Liver (tissue), 9 donors: ENCODE measurements around the gene RALGAPA2. TPM values are rescaled to one million over a fixed set of nuclear protein-coding genes. Genes with fewer than 3 reads are reported as not detected.

ENCODE experiments used
- DNase-seq: peaks from one replicate; pipeline ENCODE4 v3.0.0-alpha.2; 2017; ENCODE audit warnings: low spot score
- H3K27ac ChIP-seq, 2 donors: one replicate each; pipeline ENCODE4 v1.7.0; 2013; ENCODE audit warnings: inconsistent platforms in 2 of 2, low read length in 2 of 2, control low read depth in 1 of 2, low read depth in 1 of 2, mild to moderate bottlenecking in 1 of 2
- H3K27me3 ChIP-seq, 4 donors: one replicate each; pipeline versions ENCODE4 v1.6.1 to v1.7.0; 2013; ENCODE audit warnings: low read length in 3 of 4, inconsistent platforms in 1 of 4, mild to moderate bottlenecking in 1 of 4, moderate library complexity in 1 of 4; ENCODE audit not compliant: control insufficient read depth in 4 of 4, insufficient read depth in 4 of 4
- H3K36me3 ChIP-seq, 4 donors: one replicate each; pipeline versions ENCODE4 v1.6.1 to v1.7.0; 2013; ENCODE audit warnings: low read length in 3 of 4, mild to moderate bottlenecking in 3 of 4, low read depth in 1 of 4, moderate library complexity in 1 of 4; ENCODE audit not compliant: control insufficient read depth in 4 of 4, insufficient read depth in 3 of 4
- H3K4me1 ChIP-seq, 4 donors: one replicate each; pipeline versions ENCODE4 v1.6.1 to v1.7.0; 2013; ENCODE audit warnings: low read length in 3 of 4, mild to moderate bottlenecking in 3 of 4, moderate library complexity in 1 of 4; ENCODE audit not compliant: control insufficient read depth in 4 of 4, insufficient read depth in 4 of 4
- H3K4me3 ChIP-seq, 3 donors: one replicate each; pipeline versions ENCODE4 v1.6.1 to v1.7.0; 2013; ENCODE audit warnings: low read length in 3 of 3, control low read depth in 1 of 3, low read depth in 1 of 3, mild to moderate bottlenecking in 1 of 3
- H3K9ac ChIP-seq, 2 donors: one replicate each; pipeline ENCODE4 v1.7.0; 2013; ENCODE audit warnings: low read length in 2 of 2, mild to moderate bottlenecking in 2 of 2, moderate library complexity in 2 of 2, control low read depth in 1 of 2, low read depth in 1 of 2
- H3K9me3 ChIP-seq, 4 donors: one replicate each; pipeline versions ENCODE4 v1.6.1 to v1.7.0; 2013; ENCODE audit warnings: low read length in 3 of 4; ENCODE audit not compliant: control insufficient read depth in 4 of 4
- ATF3 ChIP-seq: IDR thresholded peaks from 2 replicates; pipeline ENCODE4 v1.6.1; 2016; ENCODE audit warnings: antibody characterized with exemption
- CTCF ChIP-seq: fragments of 150-350 bp; IDR thresholded peaks from 2 replicates; pipeline ENCODE4 v1.5.1; 2017; ENCODE audit warnings: improper control_type of control experiment, low read depth, low read length; ENCODE audit not compliant: missing input control
- EGR1 ChIP-seq, 2 donors: IDR thresholded peaks; 2 replicates each; pipeline ENCODE4 v1.6.1; 2016 to 2018; ENCODE audit warnings: antibody characterized with exemption in 2 of 2, low read depth in 2 of 2
- FOXA1 ChIP-seq: IDR thresholded peaks from 2 replicates; pipeline ENCODE4 v1.6.1; 2016; ENCODE audit warnings: antibody characterized with exemption
- FOXA2 ChIP-seq: IDR thresholded peaks from 2 replicates; pipeline ENCODE4 v1.6.1; 2016; ENCODE audit warnings: antibody characterized with exemption
- GABPA ChIP-seq, 2 donors: IDR thresholded peaks in 1 of 2; conservative IDR thresholded peaks in 1 of 2; 2 replicates each; pipeline ENCODE4 v1.6.1; 2016; ENCODE audit warnings: antibody characterized with exemption in 2 of 2, mild to moderate bottlenecking in 1 of 2, moderate library complexity in 1 of 2
- HNF4A ChIP-seq, 2 donors: conservative IDR thresholded peaks; 2 replicates each; pipeline ENCODE4 v1.6.1; 2016; ENCODE audit warnings: antibody characterized with exemption in 2 of 2, mild to moderate bottlenecking in 2 of 2
- HNF4G ChIP-seq: IDR thresholded peaks from 2 replicates; pipeline ENCODE4 v1.6.1; 2016; ENCODE audit warnings: antibody characterized with exemption
- JUND ChIP-seq, 2 donors: IDR thresholded peaks; 2 replicates each; pipeline ENCODE4 v1.6.1; 2016; ENCODE audit warnings: antibody characterized with exemption in 2 of 2
- MAX ChIP-seq: IDR thresholded peaks from 2 replicates; pipeline ENCODE4 v1.6.1; 2016; ENCODE audit warnings: antibody characterized with exemption
- NR2F2 ChIP-seq: IDR thresholded peaks from 2 replicates; pipeline ENCODE4 v1.6.1; 2016; ENCODE audit warnings: antibody characterized with exemption
- RAD21 ChIP-seq, 2 donors: IDR thresholded peaks; 2 replicates each; pipeline ENCODE4 v1.6.1; 2016; ENCODE audit warnings: antibody characterized with exemption in 2 of 2, mild to moderate bottlenecking in 2 of 2
- REST ChIP-seq: IDR thresholded peaks from 2 replicates; pipeline ENCODE4 v1.6.1; 2016; ENCODE audit warnings: antibody characterized with exemption, mild to moderate bottlenecking
- RXRA ChIP-seq, 2 donors: IDR thresholded peaks; 2 replicates each; pipeline ENCODE4 v1.6.1; 2017 to 2018; ENCODE audit warnings: antibody characterized with exemption in 2 of 2, mild to moderate bottlenecking in 1 of 2
- SP1 ChIP-seq: IDR thresholded peaks from 2 replicates; pipeline ENCODE4 v1.6.1; 2018; ENCODE audit warnings: antibody characterized with exemption, mild to moderate bottlenecking
- TAF1 ChIP-seq: conservative IDR thresholded peaks from 2 replicates; pipeline ENCODE4 v1.6.1; 2016; ENCODE audit warnings: antibody characterized with exemption, mild to moderate bottlenecking
- YY1 ChIP-seq: IDR thresholded peaks from 2 replicates; pipeline ENCODE4 v1.6.1; 2016; ENCODE audit warnings: antibody characterized with exemption, mild to moderate bottlenecking
- ZBTB33 ChIP-seq: IDR thresholded peaks from 2 replicates; pipeline ENCODE4 v1.6.1; 2016; ENCODE audit warnings: antibody characterized with exemption
- WGBS: extraction: QIAGEN DNeasy Blood & Tissue Kit; methylation state at CpG from one replicate; pipeline ENCODE4 v1.1.7; 2013; 5-methylcytosine and 5-hydroxymethylcytosine counted together
- polyA plus RNA-seq, 2 donors: library from polyadenylated mRNA; stranded (reverse) in 1 of 2; unstranded in 1 of 2; fragments of 200-250 nt in 1 of 2; fragments of >200 nt in 1 of 2; fragmentation: Nextera tagmentation in 1 of 2; extraction: Ambion mirVana in 1 of 2; gene quantifications; one replicate each; pipeline versions ENCODE4 v1.2.1 to v1.2.3, GENCODE V29; 2013 to 2015
- total RNA-seq, 2 donors: library from RNA; depleted of rRNA; stranded (reverse); fragments of >200 nt; gene quantifications; one replicate each; pipeline ENCODE4 v1.2.3, GENCODE V29; 2014
- donor health status: healthy.
- donor health status: healthy.
- donor health status: healthy.
- donor health status: healthy.
- donor health status: healthy.

The RALGAPA2 gene
- total and polyA plus RNA-seq, 4 donors = 14.8 to 89.9 (median 25.1) TPM

- TF ChIP-seq CTCF (no peak), HNF4G (no peak), YY1 (no peak), NR2F2 (no peak), SP1 (no peak), RXRA (IDR thresholded peaks at IDR 0.05) (no peak), GABPA (IDR thresholded peaks at IDR 0.05 in 1 of 2, conservative IDR thresholded peaks at IDR 0.05 in 1 of 2) (no peak), RAD21 (IDR thresholded peaks at IDR 0.05) (no peak), TAF1 (no peak), FOXA1 (no peak)
These were observed 216.5 kb downstream of the RALGAPA2 start (continued) for GRCh38 chr20:20495729-20496503.

- DNase-seq = no peak
- Histone ChIP-seq H3K36me3 (peaks cover 8 to 45% (median 38%) of the 10 kb centered on the region in 4 donors), H3K4me3 (no peak overlapping the region), H3K9me3 (no peaks in the 10 kb centered on the region), H3K4me1 (peaks cover 0 to 16% (median 11%) of the 10 kb centered on the region in 4 donors), H3K9ac (no peak overlapping the region), H3K27me3 (no peaks in the 10 kb centered on the region), H3K27ac (no peak overlapping the region)
- 96% methylated on average over 2 of the region's 2 CpGs for WGBS
- TF ChIP-seq MAX (no peak), JUND (IDR thresholded peaks at IDR 0.05) (no peak), RAD21 (IDR thresholded peaks at IDR 0.05) (no peak), EGR1 (IDR thresholded peaks at IDR 0.05; ENCODE audit: low read depth in 2 of 2) (no peak), FOXA1 (no peak), HNF4A (conservative IDR thresholded peaks at IDR 0.05) (no peak), FOXA2 (no peak), SP1 (no peak), RXRA (IDR thresholded peaks at IDR 0.05) (no peak), CTCF (no peak), REST (no peak), ZBTB33 (no peak), TAF1 (no peak), YY1 (no peak), ATF3 (no peak), GABPA (IDR thresholded peaks at IDR 0.05 in 1 of 2, conservative IDR thresholded peaks at IDR 0.05 in 1 of 2) (no peak), NR2F2 (no peak)
These were observed 218.7 kb downstream of the RALGAPA2 start for GRCh38 chr20:20493701-20494100.
